Osteocyte (in vitro differentiated cells): Measurements from ENCODE around the gene MT1H. TPM values are rescaled to one million over a fixed set of nuclear protein-coding genes. Genes with fewer than 3 reads are reported as not detected.
A peak's percentile ranks its signal among the peaks of the same experiment; 100 is the strongest.

Experiments
- DNase-seq: peaks from one replicate; pipeline ENCODE4 v3.0.0; 2021; ENCODE audit warnings: mixed read lengths; ENCODE audit not compliant: unreplicated experiment; ENCODE audit errors: extremely low spot score
- H3K27ac Mint-ChIP-seq: one replicate; pipeline ENCODE4 v1.8.0; 2021; ENCODE audit warnings: mild to moderate bottlenecking, mixed read lengths; ENCODE audit not compliant: unreplicated experiment
- H3K27me3 Mint-ChIP-seq: one replicate; pipeline ENCODE4 v1.8.0; 2021; ENCODE audit warnings: mixed read lengths; ENCODE audit not compliant: unreplicated experiment
- H3K36me3 Mint-ChIP-seq: one replicate; pipeline ENCODE4 v1.8.0; 2021; ENCODE audit warnings: mixed read lengths; ENCODE audit not compliant: unreplicated experiment
- H3K4me1 Mint-ChIP-seq: one replicate; pipeline ENCODE4 v1.8.0; 2021; ENCODE audit warnings: mixed read lengths; ENCODE audit not compliant: unreplicated experiment
- H3K4me3 Mint-ChIP-seq: one replicate; pipeline ENCODE4 v1.8.0; 2021; ENCODE audit warnings: mild to moderate bottlenecking, moderate library complexity, mixed read lengths; ENCODE audit not compliant: unreplicated experiment
- H3K9me3 Mint-ChIP-seq: one replicate; pipeline ENCODE4 v1.8.0; 2021; ENCODE audit warnings: mixed read lengths; ENCODE audit not compliant: unreplicated experiment
- CTCF ChIP-seq: fragments of 200-600 bp; sonication (generic); IDR thresholded peaks from 2 replicates; pipeline ENCODE4 v1.5.0; 2021; ENCODE audit warnings: antibody characterized with exemption, mild to moderate bottlenecking, moderate library complexity
- total RNA-seq: library from RNA; stranded (reverse); gene quantifications from 2 replicates; pipeline ENCODE4 v1.2.1, GENCODE V29; 2021

The MT1H gene
- total RNA-seq, 1 donor from 2014 or later, result not detected

GRCh38 chr16:56689171-56689570 lies 19.6 kb downstream of the MT1H start:
- H3K4me3 Mint-ChIP-seq, result no peak overlapping the region
- DNase-seq, result no peak
- peaks cover 8% of the 10 kb centered on the region for H3K36me3 Mint-ChIP-seq
- peak overlapping the region; percentile 75 for H3K27ac Mint-ChIP-seq
- peaks cover 35% of the 10 kb centered on the region for H3K4me1 Mint-ChIP-seq
- H3K9me3 Mint-ChIP-seq, result peaks cover 9% of the 10 kb centered on the region
- H3K27me3 Mint-ChIP-seq, result no peaks in the 10 kb centered on the region
- no peak for TF ChIP-seq CTCF

GRCh38 chr16:56690420-56691122 lies 21.0 kb downstream of the MT1H start:
- H3K4me3 Mint-ChIP-seq, result no peak overlapping the region

GRCh38 chr16:56691885-56692284 lies 22.3 kb downstream of the MT1H start:
- Mint-ChIP-seq H3K4me3 (no peak overlapping the region), H3K36me3 (peaks cover 3% of the 10 kb centered on the region), H3K27ac (peak overlapping the region; percentile 73), H3K4me1 (peaks cover 30% of the 10 kb centered on the region), H3K9me3 (peaks cover 4% of the 10 kb centered on the region), H3K27me3 (no peaks in the 10 kb centered on the region)
- no peak for TF ChIP-seq CTCF
- no peak for DNase-seq

More at GRCh38 chr16:56690420-56691122, 21.0 kb downstream of the MT1H start:
- DNase-seq, result no peak
- no peaks in the 10 kb centered on the region for H3K27me3 Mint-ChIP-seq
- peaks cover 8% of the 10 kb centered on the region for H3K36me3 Mint-ChIP-seq
- peaks cover 9% of the 10 kb centered on the region for H3K9me3 Mint-ChIP-seq
- H3K27ac Mint-ChIP-seq, result no peak overlapping the region
- TF ChIP-seq CTCF, result no peak
- H3K4me1 Mint-ChIP-seq, result peaks cover 30% of the 10 kb centered on the region

GRCh38 chr16:56695246-56695645 lies 25.6 kb downstream of the MT1H start:
- DNase-seq, result no peak
- peaks cover 18% of the 10 kb centered on the region for H3K4me1 Mint-ChIP-seq
- no peaks in the 10 kb centered on the region for H3K36me3 Mint-ChIP-seq
- H3K27ac Mint-ChIP-seq, result no peak overlapping the region
- no peak for TF ChIP-seq CTCF
- no peaks in the 10 kb centered on the region for H3K9me3 Mint-ChIP-seq
- no peaks in the 10 kb centered on the region for H3K27me3 Mint-ChIP-seq
- H3K4me3 Mint-ChIP-seq, result no peak overlapping the region

- Mint-ChIP-seq H3K4me3 (no peak overlapping the region), H3K9me3 (no peaks in the 10 kb centered on the region), H3K27ac (no peak overlapping the region), H3K27me3 (no peaks in the 10 kb centered on the region), H3K36me3 (no peaks in the 10 kb centered on the region), H3K4me1 (peaks cover 13% of the 10 kb centered on the region)
- DNase-seq, result no peak
- no peak for TF ChIP-seq CTCF
These were observed 28.0 kb downstream of the MT1H start for GRCh38 chr16:56697456-56698155.
